ENCODE data around the gene CD2AP. TPM values are rescaled to one million over a fixed set of nuclear protein-coding genes. Genes with fewer than 3 reads are reported as not detected.

The CD2AP gene
- total RNA-seq, 1 experiment from 2014 or later: 41.8 TPM

DNA sequence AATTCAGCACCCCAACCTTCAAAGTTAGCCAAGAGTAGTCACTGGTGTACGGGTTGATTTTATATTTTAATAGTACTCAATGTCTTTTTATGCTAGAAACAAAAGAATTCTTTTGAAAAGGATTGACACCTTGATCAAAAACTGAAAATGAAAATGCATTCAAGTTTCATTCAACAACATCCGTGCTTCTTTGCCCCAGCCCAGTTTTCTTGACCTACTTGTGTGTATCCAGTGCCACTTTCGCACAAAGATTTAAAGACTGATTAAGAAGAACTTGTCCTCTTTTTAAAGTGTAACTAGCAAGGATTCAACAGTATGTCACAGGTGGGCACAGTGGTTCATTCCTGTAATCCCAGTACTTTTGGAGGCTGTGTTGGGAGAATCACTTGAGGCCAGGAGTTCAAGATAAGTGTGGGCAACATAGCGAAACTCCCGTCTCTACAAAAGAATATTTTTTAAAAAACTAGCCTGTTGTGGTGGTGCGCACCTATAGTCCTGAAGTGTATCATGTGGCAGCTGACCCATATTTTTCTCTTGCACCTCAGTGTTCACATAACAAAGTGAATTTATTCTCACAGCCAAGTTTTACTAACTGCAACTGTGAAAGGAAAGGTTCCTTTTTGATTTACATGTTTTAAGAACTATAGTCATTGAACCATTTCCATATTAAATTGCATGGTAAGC is 22.7 kb upstream of the CD2AP start:
- intact Hi-C loops (cut with micrococcal nuclease; ENCODE audit: unreplicated experiment) (no loop called here), in situ Hi-C loops (cut with HindIII; ENCODE audit: low pct_unique_long_range_greater_than_20kb, low sequenced_read_pairs) (no loop called here)
- ATAC-seq (no peak), DNase-seq (ENCODE audit: low read depth, low spot score) (no peak)
- H3K4me3 ChIP-seq (ENCODE audit: low read depth in 2 of 2, low read length in 2 of 2): no peak overlapping the region
- no peaks in the 10 kb centered on the region for H3K9me3 ChIP-seq (ENCODE audit: control insufficient read depth, insufficient read depth, low read depth, low read length)
- ChIA-PET POLR2A (no interaction called here), CTCF (no interaction called here)
- no peaks in the 10 kb centered on the region; the same call in 1 of the 2 replicates for H3K27me3 ChIP-seq (ENCODE audit: control insufficient read depth, insufficient read depth, low read length)
- no peaks in the 10 kb centered on the region for H3K36me3 ChIP-seq (ENCODE audit: control insufficient read depth, insufficient read depth, low read length)
- no peaks in the 10 kb centered on the region for H3K4me1 ChIP-seq (ENCODE audit: control insufficient read depth, insufficient read depth, low read length)
- no TSS peak for BruUV-seq (replicated peaks)
- H3K27ac ChIP-seq (ENCODE audit: low read length): no peak overlapping the region
- TF ChIP-seq POLR2AphosphoS5 (IDR thresholded peaks at IDR 0.05; ENCODE audit: low read depth, low read length) (no peak), TCF7L2 (IDR thresholded peaks at IDR 0.05; ENCODE audit: low read depth, low read length) (no peak), SIN3A (IDR thresholded peaks at IDR 0.05; ENCODE audit: borderline replicate concordance, insufficient read depth, low read depth, low read length) (no peak)
- TF ChIP-seq, protein P1, sequence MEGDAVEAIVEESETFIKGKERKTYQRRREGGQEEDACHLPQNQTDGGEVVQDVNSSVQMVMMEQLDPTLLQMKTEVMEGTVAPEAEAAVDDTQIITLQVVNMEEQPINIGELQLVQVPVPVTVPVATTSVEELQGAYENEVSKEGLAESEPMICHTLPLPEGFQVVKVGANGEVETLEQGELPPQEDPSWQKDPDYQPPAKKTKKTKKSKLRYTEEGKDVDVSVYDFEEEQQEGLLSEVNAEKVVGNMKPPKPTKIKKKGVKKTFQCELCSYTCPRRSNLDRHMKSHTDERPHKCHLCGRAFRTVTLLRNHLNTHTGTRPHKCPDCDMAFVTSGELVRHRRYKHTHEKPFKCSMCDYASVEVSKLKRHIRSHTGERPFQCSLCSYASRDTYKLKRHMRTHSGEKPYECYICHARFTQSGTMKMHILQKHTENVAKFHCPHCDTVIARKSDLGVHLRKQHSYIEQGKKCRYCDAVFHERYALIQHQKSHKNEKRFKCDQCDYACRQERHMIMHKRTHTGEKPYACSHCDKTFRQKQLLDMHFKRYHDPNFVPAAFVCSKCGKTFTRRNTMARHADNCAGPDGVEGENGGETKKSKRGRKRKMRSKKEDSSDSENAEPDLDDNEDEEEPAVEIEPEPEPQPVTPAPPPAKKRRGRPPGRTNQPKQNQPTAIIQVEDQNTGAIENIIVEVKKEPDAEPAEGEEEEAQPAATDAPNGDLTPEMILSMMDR (IDR thresholded peaks at IDR 0.05): no peak
- TF ChIP-seq, protein P2, sequence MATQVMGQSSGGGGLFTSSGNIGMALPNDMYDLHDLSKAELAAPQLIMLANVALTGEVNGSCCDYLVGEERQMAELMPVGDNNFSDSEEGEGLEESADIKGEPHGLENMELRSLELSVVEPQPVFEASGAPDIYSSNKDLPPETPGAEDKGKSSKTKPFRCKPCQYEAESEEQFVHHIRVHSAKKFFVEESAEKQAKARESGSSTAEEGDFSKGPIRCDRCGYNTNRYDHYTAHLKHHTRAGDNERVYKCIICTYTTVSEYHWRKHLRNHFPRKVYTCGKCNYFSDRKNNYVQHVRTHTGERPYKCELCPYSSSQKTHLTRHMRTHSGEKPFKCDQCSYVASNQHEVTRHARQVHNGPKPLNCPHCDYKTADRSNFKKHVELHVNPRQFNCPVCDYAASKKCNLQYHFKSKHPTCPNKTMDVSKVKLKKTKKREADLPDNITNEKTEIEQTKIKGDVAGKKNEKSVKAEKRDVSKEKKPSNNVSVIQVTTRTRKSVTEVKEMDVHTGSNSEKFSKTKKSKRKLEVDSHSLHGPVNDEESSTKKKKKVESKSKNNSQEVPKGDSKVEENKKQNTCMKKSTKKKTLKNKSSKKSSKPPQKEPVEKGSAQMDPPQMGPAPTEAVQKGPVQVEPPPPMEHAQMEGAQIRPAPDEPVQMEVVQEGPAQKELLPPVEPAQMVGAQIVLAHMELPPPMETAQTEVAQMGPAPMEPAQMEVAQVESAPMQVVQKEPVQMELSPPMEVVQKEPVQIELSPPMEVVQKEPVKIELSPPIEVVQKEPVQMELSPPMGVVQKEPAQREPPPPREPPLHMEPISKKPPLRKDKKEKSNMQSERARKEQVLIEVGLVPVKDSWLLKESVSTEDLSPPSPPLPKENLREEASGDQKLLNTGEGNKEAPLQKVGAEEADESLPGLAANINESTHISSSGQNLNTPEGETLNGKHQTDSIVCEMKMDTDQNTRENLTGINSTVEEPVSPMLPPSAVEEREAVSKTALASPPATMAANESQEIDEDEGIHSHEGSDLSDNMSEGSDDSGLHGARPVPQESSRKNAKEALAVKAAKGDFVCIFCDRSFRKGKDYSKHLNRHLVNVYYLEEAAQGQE (IDR thresholded peaks at IDR 0.05; ENCODE audit: insufficient read depth in 1 of 2, low read depth in 2 of 2, low read length in 1 of 2): no peak

DNA sequence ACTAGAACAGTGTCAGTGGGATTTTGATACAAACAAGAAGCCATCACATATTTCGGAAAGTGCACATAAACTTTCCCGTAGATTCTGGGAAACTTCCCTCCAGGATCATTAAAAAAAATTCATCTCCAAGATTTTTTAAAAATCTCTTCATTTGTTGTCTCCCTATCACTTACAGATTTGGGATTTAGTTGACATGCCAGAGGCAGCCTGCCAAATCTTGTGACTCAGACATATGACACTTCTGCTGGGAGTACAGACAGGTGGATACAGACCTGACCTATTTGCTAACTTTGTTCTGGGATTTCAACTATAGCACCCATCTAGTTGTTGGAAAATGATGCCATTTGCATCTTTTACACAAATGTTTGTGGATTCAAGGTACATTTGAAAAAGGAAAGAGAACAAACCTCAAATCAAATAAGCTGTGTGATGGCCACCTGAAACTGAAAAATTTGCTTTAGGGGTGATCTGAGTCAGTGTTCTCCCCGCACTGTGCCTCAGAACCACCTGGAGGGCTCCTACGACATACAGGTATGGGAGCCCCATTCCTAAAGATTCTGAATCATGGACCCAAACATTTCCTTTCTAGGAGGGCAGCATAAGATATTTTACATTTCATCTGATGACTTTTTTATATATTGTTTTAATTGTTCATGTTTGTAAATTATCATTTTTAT is 21.9 kb upstream of the CD2AP start:
- ChIA-PET CTCF (no interaction called here), POLR2A (no interaction called here)
- Histone ChIP-seq H3K27me3 (ENCODE audit: control insufficient read depth, insufficient read depth, low read length) (no peaks in the 10 kb centered on the region; the same call in 1 of the 2 replicates), H3K4me1 (ENCODE audit: control insufficient read depth, insufficient read depth, low read length) (no peaks in the 10 kb centered on the region), H3K4me3 (ENCODE audit: low read depth in 2 of 2, low read length in 2 of 2) (no peak overlapping the region), H3K27ac (ENCODE audit: low read length) (no peak overlapping the region), H3K9me3 (ENCODE audit: control insufficient read depth, insufficient read depth, low read depth, low read length) (no peaks in the 10 kb centered on the region), H3K36me3 (ENCODE audit: control insufficient read depth, insufficient read depth, low read length) (no peaks in the 10 kb centered on the region)
- in situ Hi-C loops (cut with HindIII; ENCODE audit: low pct_unique_long_range_greater_than_20kb, low sequenced_read_pairs): no loop called here
- ATAC-seq (no peak), DNase-seq (ENCODE audit: low read depth, low spot score) (no peak)
- no peak for TF ChIP-seq TCF7L2 (IDR thresholded peaks at IDR 0.05; ENCODE audit: low read depth, low read length)
- TF ChIP-seq SIN3A (IDR thresholded peaks at IDR 0.05; ENCODE audit: borderline replicate concordance, insufficient read depth, low read depth, low read length): no peak
- TF ChIP-seq, protein P1 (IDR thresholded peaks at IDR 0.05): no peak
- TF ChIP-seq POLR2AphosphoS5 (IDR thresholded peaks at IDR 0.05; ENCODE audit: low read depth, low read length): no peak
- TF ChIP-seq, protein P2 (IDR thresholded peaks at IDR 0.05; ENCODE audit: insufficient read depth in 1 of 2, low read depth in 2 of 2, low read length in 1 of 2): no peak
- intact Hi-C loops (cut with micrococcal nuclease; ENCODE audit: unreplicated experiment): no loop called here
- no TSS peak for BruUV-seq (replicated peaks)

All from Panc1 (cell line).